K562 (cell line): ENCODE data around the gene SFI1. TPM values are rescaled to one million over a fixed set of nuclear protein-coding genes. Genes with fewer than 3 reads are reported as not detected.
A peak's percentile ranks its signal among the peaks of the same experiment; 100 is the strongest.

ENCODE experiments used
- ATAC-seq: fragments of 200-7000 bp; cut with Tn5 transposase; 3 replicates; pipeline ENCODE4 v1.9.1; 2020; ENCODE audit warnings: moderate library complexity
- BruUV-seq: library from RNA; stranded (reverse); fragments of 400-500 nt; replicated peaks from 2 replicates; lab custom pipeline; 2021; lab: Mats Ljungman, UMichigan
- CTCF ChIA-PET: fragments of 300-600 bp; formaldehyde crosslinking; extraction: SDS; loops from one replicate; lab custom pipeline; 2021; ENCODE audit warnings: low intra/inter-chr PET ratio; lab: Yijun Ruan, JAX
- POLR2A ChIA-PET: fragments of 300-600, 350-650 bp; sonication (Branson Sonifier 250); formaldehyde crosslinking; extraction: SDS; loops from one replicate; lab custom pipeline; 2021; ENCODE audit warnings: antibody characterized with exemption, inconsistent platforms; lab: Yijun Ruan, JAX
- DNase-seq, 4 experiments: peaks; one replicate each; pipeline versions ENCODE4 v3.0.0 to v3.0.0-alpha.2; 2011 to 2018; ENCODE audit warnings: low spot score in 3 of 4, mixed read lengths in 3 of 4; ENCODE audit errors: extremely low read depth in 1 of 4
- FAIRE-seq: peaks from 2 replicates; lab custom pipeline; 2011; peaks lifted over from hg19 to GRCh38; lab: Jason Lieb, UNC
- H2AFZ ChIP-seq: 2 replicates; pipeline ENCODE4 v1.6.0; 2011; ENCODE audit warnings: low read depth, low read length, control low read depth, inconsistent platforms
- H3K27ac ChIP-seq: fragments of 200-600 bp; 3 replicates; pipeline ENCODE4 v1.8.0; 2011; ENCODE audit warnings: low read depth, mild to moderate bottlenecking, control low read depth, inconsistent platforms, low read length, moderate library complexity, mixed read lengths; ENCODE audit errors: extremely low read depth
- H3K27me3 ChIP-seq, 2 experiments: fragments of 300-600 bp in 1 of 2; 2 replicates in 1 of 2; 3 replicates in 1 of 2; pipeline versions ENCODE4 v1.6.0 to v1.8.0; 2011; ENCODE audit warnings: inconsistent platforms in 2 of 2, low read length in 2 of 2, mild to moderate bottlenecking in 1 of 2, mixed read lengths in 1 of 2, moderate library complexity in 1 of 2; ENCODE audit not compliant: control insufficient read depth in 2 of 2, insufficient read depth in 2 of 2
- H3K36me3 ChIP-seq: fragments of 300-600 bp; 3 replicates; pipeline ENCODE4 v1.8.0; 2011; ENCODE audit warnings: mild to moderate bottlenecking, low read length, inconsistent platforms; ENCODE audit not compliant: control insufficient read depth, insufficient read depth
- H3K4me1 ChIP-seq, 2 experiments: fragments of 200-600 bp in 1 of 2; replicated peaks in 1 of 2; 2 replicates in 1 of 2; 3 replicates in 1 of 2; pipeline versions ENCODE4 v1.5.1 to v1.8.0; 2011; ENCODE audit warnings: inconsistent platforms in 2 of 2, low read length in 2 of 2, mild to moderate bottlenecking in 1 of 2, mixed read lengths in 1 of 2, moderate library complexity in 1 of 2; ENCODE audit not compliant: control insufficient read depth in 2 of 2, insufficient read depth in 2 of 2
- H3K4me2 ChIP-seq: 2 replicates; pipeline ENCODE4 v1.6.1; 2011; ENCODE audit warnings: low read length, control low read depth, inconsistent platforms, mixed read lengths; ENCODE audit not compliant: insufficient read depth
- H3K4me3 ChIP-seq: fragments of 200-600 bp; sonication (generic), shearing (Covaris generic); 2 replicates; pipeline ENCODE4 v1.5.1; 2016; ENCODE audit warnings: control low read depth, inconsistent platforms
- H3K79me2 ChIP-seq: fragments of 200-600 bp; 3 replicates; pipeline ENCODE4 v1.8.0; 2011; ENCODE audit warnings: low read length, inconsistent platforms; ENCODE audit not compliant: control insufficient read depth, insufficient read depth
- H3K9ac ChIP-seq, 2 experiments: 2 replicates each; pipeline versions ENCODE4 v1.6.0 to v1.6.1; 2011; ENCODE audit warnings: low read depth in 2 of 2, low read length in 2 of 2, control low read depth in 1 of 2, inconsistent platforms in 1 of 2, mild to moderate bottlenecking in 1 of 2, mixed read lengths in 1 of 2; ENCODE audit not compliant: insufficient read depth in 1 of 2
- H3K9me1 ChIP-seq: one replicate; pipeline ENCODE4 v1.6.0; 2011; ENCODE audit warnings: inconsistent platforms, mild to moderate bottlenecking, low read length, moderate library complexity; ENCODE audit not compliant: control insufficient read depth, insufficient read depth
- H3K9me3 ChIP-seq: replicated peaks from 2 replicates; pipeline ENCODE4 v1.5.1; 2011; ENCODE audit warnings: low read depth, low read length, inconsistent platforms; ENCODE audit not compliant: control insufficient read depth, insufficient read depth
- H4K20me1 ChIP-seq: replicated peaks from 2 replicates; pipeline ENCODE4 v1.6.1; 2011; ENCODE audit warnings: low read length, inconsistent platforms, mixed read lengths; ENCODE audit not compliant: control insufficient read depth, insufficient read depth
- CTCF ChIP-seq, 3 experiments: IDR thresholded peaks in 2 of 3; conservative IDR thresholded peaks in 1 of 3; 2 replicates each; pipeline ENCODE4 v1.5.1; 2011 to 2012; ENCODE audit warnings: low read length in 3 of 3, mild to moderate bottlenecking in 3 of 3, control low read depth in 2 of 3, improper control_type of control experiment in 1 of 3, inconsistent platforms in 1 of 3, low read depth in 1 of 3, mixed read lengths in 1 of 3, moderate library complexity in 1 of 3; ENCODE audit not compliant: insufficient read depth in 2 of 3
- FUS ChIP-seq: fragments of 200-400 bp; formaldehyde crosslinking; optimal IDR thresholded peaks from 2 replicates; pipeline ENCODE3; 2017; ENCODE audit warnings: low read depth, low read length
- GABPB2 ChIP-seq: fragments of 250-450 bp; sonication (Bioruptor Pico); conservative IDR thresholded peaks from 2 replicates; pipeline ENCODE4 v1.5.1; 2021; ENCODE audit warnings: mild to moderate bottlenecking
- MYNN ChIP-seq, 2 experiments: sonication (generic); formaldehyde crosslinking in 1 of 2; IDR thresholded peaks; 2 replicates each; pipeline versions ENCODE4 v1.5.0 to v1.6.1; 2016 to 2020; ENCODE audit warnings: antibody characterized with exemption in 1 of 2, missing genetic modification reagents in 1 of 2
- PKNOX1 ChIP-seq: fragments of 450-650 bp; IDR thresholded peaks from 2 replicates; pipeline ENCODE4 v1.6.1; 2016
- RBM22 ChIP-seq: fragments of 200-400 bp; formaldehyde crosslinking; IDR thresholded peaks from 2 replicates; pipeline ENCODE4 v1.6.1; 2018; ENCODE audit warnings: low read length, low read depth; ENCODE audit not compliant: poor library complexity, severe bottlenecking
- SETDB1 ChIP-seq: IDR thresholded peaks from one replicate; pipeline ENCODE4 v1.6.1; 2012; ENCODE audit warnings: low read length, control low read depth, inconsistent platforms
- ZBTB17 ChIP-seq: fragments of 450-650 bp; formaldehyde crosslinking; IDR thresholded peaks from 2 replicates; pipeline ENCODE4 v1.4.0; 2020; ENCODE audit warnings: mild to moderate bottlenecking
- ZNF347 ChIP-seq: fragments of 450-650 bp; formaldehyde crosslinking; IDR thresholded peaks from 2 replicates; pipeline ENCODE4 v1.4.0; 2020; ENCODE audit warnings: low read depth, mild to moderate bottlenecking, moderate library complexity
- WGBS: fragments of 100-300 bp; shearing (Covaris generic); methylation state at CpG from one replicate; pipeline ENCODE4 v1.1.6; 2016; ENCODE audit warnings: low coverage, mixed read lengths; ENCODE audit not compliant: insufficient coverage; ENCODE audit errors: missing lambda C conversion rate; 5-methylcytosine and 5-hydroxymethylcytosine counted together
- in situ Hi-C: fragments of 300-500 bp; cut with MboI; formaldehyde crosslinking; loops from 4 replicates; pipeline ENCODE4 v1.15.0; 2018; ENCODE audit warnings: inconsistent platforms, mixed read lengths
- intact Hi-C: fragments of 100-400 bp; cut with micrococcal nuclease; formaldehyde crosslinking; loops from 2 replicates; pipeline ENCODE4 v1.14.2; 2022
- polyA plus RNA-seq, 8 experiments: library from polyadenylated mRNA; depleted of rRNA in 4 of 8; stranded (reverse) in 5 of 8; unstranded in 3 of 8; fragments of >200 nt; fragmentation: Nextera tagmentation in 2 of 8; fragmentation: Illumina TruSeq in 1 of 8; extraction: Ambion mirVana in 2 of 8; extraction: Trizol in 1 of 8; gene quantifications; 2 replicates each; pipeline versions ENCODE4 v1.2.1 to v1.2.3, GENCODE V29; 2011 to 2014; ENCODE audit warnings: inconsistent platforms in 1 of 8, missing spikeins in 1 of 8
- total RNA-seq, 7 experiments: library from RNA; depleted of rRNA in 6 of 7; stranded (reverse); fragments of >200 nt in 6 of 7; fragmentation: Illumina TruSeq in 2 of 7; extraction: Trizol in 2 of 7; gene quantifications; 2 replicates each; pipeline versions ENCODE4 v1.2.1 to v1.2.3, GENCODE V29; 2011 to 2021; ENCODE audit warnings: low replicate concordance in 1 of 7
- TF ChIP-seq, protein P1 (sequence below): fragments of 450-650 bp; IDR thresholded peaks from 2 replicates; pipeline ENCODE4 v1.6.1; 2016; ENCODE audit warnings: missing biosample characterization, missing genetic modification characterization
- TF ChIP-seq, protein P2 (sequence below), 2 experiments: IDR thresholded peaks in 1 of 2; conservative IDR thresholded peaks in 1 of 2; 2 replicates each; pipeline ENCODE4 v1.6.1; 2016; ENCODE audit warnings: low read depth in 2 of 2, mild to moderate bottlenecking in 1 of 2, missing compliant biosample characterization in 1 of 2, missing genetic modification characterization in 1 of 2, moderate library complexity in 1 of 2
- TF ChIP-seq, protein P3 (sequence below), 2 experiments: fragments of 450-650 bp; IDR thresholded peaks; 2 replicates each; pipeline ENCODE4 v1.6.1; 2016

The SFI1 gene
- total and polyA plus RNA-seq, 9 of the 15 experiments (the other 6 are each of a cell fraction or from before 2014, with no cell fraction given) = 3.0 to 25.6 (median 14.1) TPM

DNA sequence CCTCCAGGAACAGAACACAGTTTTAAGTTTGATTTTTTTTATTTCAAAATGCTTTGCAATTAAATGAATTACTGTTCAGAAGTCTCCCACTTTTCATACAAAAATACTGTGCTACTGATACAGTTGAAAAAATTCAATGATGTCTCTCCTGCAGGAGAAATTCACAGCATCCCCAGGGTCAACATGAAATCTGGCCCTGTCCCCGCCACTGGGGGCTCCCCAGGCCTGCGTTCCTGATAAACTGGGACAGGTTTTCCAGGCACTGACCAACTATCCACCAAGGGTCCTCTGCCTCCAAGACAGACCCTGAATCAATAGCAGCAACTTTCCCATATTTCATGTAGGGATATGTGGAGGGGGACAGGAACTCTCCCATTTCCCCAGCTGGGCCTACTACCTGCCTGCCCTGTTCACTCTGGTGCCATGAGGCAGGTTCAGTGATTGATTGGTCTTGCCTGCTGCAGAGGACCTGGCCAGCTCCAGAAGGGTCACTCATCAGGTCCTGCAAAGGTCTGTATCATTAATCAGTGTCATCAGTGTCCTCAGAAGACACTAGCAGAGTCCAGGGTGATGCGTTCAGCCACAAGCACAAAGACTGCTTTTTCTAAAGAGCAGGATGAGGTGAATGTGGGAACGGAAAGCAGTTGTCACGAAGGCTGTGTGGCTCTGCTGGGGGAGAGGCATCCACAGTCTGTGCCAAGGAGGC lies 122.3 kb downstream of the SFI1 start:
- ATAC-seq = peak; percentile 28
- DNase-seq = no peak
- Histone ChIP-seq H3K36me3 (peaks cover 67% of the 10 kb centered on the region; the same call in 2 of the 3 replicates), H3K27ac (no peak overlapping the region), H3K27me3 (no peaks in the 10 kb centered on the region), H4K20me1 (no peaks in the 10 kb centered on the region; the same call in 1 of the 2 replicates), H3K9me3 (no peaks in the 10 kb centered on the region), H3K79me2 (peaks cover 18% of the 10 kb centered on the region), H2AFZ (no peak overlapping the region), H3K9ac (no peak overlapping the region), H3K4me3 (no peak overlapping the region), H3K4me2 (no peak overlapping the region), H3K9me1 (no peaks in the 10 kb centered on the region), H3K4me1 (peaks cover 0 to 52% of the 10 kb centered on the region in 2 experiments; a peak in 3 of 5 replicates)
- FAIRE-seq = no peak
- CTCF ChIA-PET = no interaction called here
- POLR2A ChIA-PET = interaction anchor here (1.0 to 2.8 kb wide), 6 partner anchors 8 to 18 kb away, joined by 3 to 11 read pairs (median 4); no protein-coding TSS in a partner anchor
- BruUV-seq = TSS peak; percentile 45
- in situ Hi-C loops = no loop called here
- intact Hi-C loops = no loop called here
- 82% methylated on average over 5 of the region's 5 CpGs for WGBS
- TF ChIP-seq, protein P1, sequence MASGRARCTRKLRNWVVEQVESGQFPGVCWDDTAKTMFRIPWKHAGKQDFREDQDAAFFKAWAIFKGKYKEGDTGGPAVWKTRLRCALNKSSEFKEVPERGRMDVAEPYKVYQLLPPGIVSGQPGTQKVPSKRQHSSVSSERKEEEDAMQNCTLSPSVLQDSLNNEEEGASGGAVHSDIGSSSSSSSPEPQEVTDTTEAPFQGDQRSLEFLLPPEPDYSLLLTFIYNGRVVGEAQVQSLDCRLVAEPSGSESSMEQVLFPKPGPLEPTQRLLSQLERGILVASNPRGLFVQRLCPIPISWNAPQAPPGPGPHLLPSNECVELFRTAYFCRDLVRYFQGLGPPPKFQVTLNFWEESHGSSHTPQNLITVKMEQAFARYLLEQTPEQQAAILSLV (tag) = no peak
- TF ChIP-seq, protein P2, sequence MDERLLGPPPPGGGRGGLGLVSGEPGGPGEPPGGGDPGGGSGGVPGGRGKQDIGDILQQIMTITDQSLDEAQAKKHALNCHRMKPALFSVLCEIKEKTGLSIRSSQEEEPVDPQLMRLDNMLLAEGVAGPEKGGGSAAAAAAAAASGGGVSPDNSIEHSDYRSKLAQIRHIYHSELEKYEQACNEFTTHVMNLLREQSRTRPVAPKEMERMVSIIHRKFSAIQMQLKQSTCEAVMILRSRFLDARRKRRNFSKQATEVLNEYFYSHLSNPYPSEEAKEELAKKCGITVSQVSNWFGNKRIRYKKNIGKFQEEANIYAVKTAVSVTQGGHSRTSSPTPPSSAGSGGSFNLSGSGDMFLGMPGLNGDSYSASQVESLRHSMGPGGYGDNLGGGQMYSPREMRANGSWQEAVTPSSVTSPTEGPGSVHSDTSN (CRISPR knock-in tag; IDR thresholded peaks at IDR 0.05; ENCODE audit: low read depth) = no peak
- TF ChIP-seq, protein P2 (tag; conservative IDR thresholded peaks at IDR 0.05; ENCODE audit: low read depth) = peak; percentile 77
- TF ChIP-seq, protein P3, sequence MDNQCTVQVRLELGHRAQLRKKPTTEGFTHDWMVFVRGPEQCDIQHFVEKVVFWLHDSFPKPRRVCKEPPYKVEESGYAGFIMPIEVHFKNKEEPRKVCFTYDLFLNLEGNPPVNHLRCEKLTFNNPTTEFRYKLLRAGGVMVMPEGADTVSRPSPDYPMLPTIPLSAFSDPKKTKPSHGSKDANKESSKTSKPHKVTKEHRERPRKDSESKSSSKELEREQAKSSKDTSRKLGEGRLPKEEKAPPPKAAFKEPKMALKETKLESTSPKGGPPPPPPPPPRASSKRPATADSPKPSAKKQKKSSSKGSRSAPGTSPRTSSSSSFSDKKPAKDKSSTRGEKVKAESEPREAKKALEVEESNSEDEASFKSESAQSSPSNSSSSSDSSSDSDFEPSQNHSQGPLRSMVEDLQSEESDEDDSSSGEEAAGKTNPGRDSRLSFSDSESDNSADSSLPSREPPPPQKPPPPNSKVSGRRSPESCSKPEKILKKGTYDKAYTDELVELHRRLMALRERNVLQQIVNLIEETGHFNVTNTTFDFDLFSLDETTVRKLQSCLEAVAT (IDR thresholded peaks at IDR 0.05) = peak in 1 of 2 experiments; percentile 91; a peak in 2 of 4 replicates
- TF ChIP-seq ZNF347 (CRISPR knock-in tag) (no peak), PKNOX1 (peak; percentile 73), RBM22 (peak; percentile 18), GABPB2 (no peak), SETDB1 (no peak), MYNN (IDR thresholded peaks at IDR 0.05) (no peak), MYNN (CRISPR knock-in tag; IDR thresholded peaks at IDR 0.05) (no peak), FUS (no peak), ZBTB17 (CRISPR knock-in tag) (peak; percentile 90), CTCF (IDR thresholded peaks at IDR 0.05 in 2 of 3, conservative IDR thresholded peaks at IDR 0.05 in 1 of 3; ENCODE audit: insufficient read depth in 2 of 3, low read depth in 1 of 3, low read length in 3 of 3) (peak; percentile 8 to 22 (median 15); a peak in 2 of 6 replicates)
